ENCODE results near the gene AOAH.
"Not testable (repeated sequence)": the region's sequence is repeated elsewhere in the genome, so short reads cannot be mapped to it uniquely, and the experiment has no call there.

AOAH gene

DNA sequence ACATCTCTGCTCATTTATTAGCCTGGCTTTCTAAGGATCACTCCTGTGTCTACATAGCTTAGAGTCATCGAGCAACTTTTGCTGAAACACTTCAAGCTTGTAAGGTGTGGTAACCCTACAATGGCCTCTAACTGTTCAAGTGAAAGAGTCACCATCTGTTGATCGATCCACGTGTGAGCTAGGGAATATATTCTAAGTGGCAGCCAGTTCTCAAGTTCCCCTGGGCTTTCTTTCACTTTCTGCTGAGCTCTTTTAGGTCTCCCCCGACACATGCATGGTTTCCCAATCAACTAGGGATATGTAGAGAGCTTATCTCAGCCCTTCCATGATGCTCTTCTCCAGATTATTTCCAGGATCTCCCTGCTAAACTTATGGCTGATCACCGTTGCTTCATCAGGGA, 15.5 kb downstream of the AOAH start:
- ChIA-PET POLR2A (no interaction called here), CTCF (interaction anchor here (1.2 kb wide), 1 partner anchor 18 kb away, joined by 3 read pairs; no protein-coding TSS in a partner anchor)
- no peak for TF ChIP-seq CTCF (IDR thresholded peaks at IDR 0.05; ENCODE audit: control extremely low read depth, extremely low read depth, low read depth, missing control alignments)
- DNase-seq (ENCODE audit: extremely low spot score), result no peak

DNA sequence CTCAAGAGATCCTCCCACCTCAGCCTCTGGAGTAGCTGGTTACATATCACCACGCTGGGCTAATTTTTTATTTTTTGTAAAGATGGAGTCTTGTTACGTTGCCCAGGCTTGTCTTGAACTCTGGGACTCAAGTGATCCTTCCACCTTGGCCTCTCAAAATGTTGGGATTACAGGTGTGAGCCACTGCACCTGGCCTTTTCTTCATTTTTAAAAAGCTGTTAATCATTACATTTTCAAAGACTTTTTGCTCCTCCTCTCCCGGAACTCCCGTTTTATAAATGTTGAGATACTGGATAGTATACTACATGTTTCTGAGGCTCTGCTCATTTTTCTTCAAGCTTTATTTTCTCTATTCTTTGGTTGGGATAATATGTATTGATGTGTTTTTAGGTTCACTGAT, 16.4 kb downstream of the AOAH start:
- ChIA-PET CTCF (no interaction called here), POLR2A (no interaction called here)
- no peak for DNase-seq (ENCODE audit: extremely low spot score)
- no peak for TF ChIP-seq CTCF (IDR thresholded peaks at IDR 0.05; ENCODE audit: control extremely low read depth, extremely low read depth, low read depth, missing control alignments)

- no peak for TF ChIP-seq CTCF (IDR thresholded peaks at IDR 0.05; ENCODE audit: control extremely low read depth, extremely low read depth, low read depth, missing control alignments)
- no peak for DNase-seq (ENCODE audit: extremely low spot score)
- ChIA-PET CTCF (interaction anchor here (1.4 kb wide), 1 partner anchor 29 kb away, joined by 3 read pairs; no protein-coding TSS in a partner anchor), POLR2A (no interaction called here)
These were observed 16.8 kb downstream of the AOAH start for GRCh38 chr7:36707465-36707864.

DNA sequence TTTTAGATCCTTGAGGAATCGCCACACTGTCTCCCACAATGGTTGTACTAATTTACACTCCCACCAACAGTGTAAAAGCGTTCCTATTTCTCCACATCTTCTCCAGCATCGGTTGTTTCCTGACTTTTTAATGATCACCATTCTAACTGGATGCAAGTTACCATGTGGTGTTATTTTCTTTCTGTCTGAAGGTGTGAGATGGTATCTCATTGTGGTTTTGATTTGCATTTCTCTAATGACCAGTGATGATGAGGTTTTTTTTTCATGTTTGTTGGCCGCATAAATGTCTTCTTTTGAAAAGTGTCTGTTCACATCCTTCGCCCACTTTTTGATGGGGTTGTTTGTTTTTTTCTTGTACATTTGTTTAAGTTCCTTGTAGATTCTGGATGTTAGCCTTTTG, 20.4 kb downstream of the AOAH start:
- POLR2A ChIA-PET; CTCF ChIA-PET; DNase-seq (ENCODE audit: extremely low spot score): not testable (repeated sequence)

GRCh38 chr7:36692456-36692855, 31.8 kb downstream of the AOAH start:
- POLR2A ChIA-PET, result no interaction called here
- CTCF ChIA-PET, result interaction anchor here (0.8 to 2.6 kb wide), 2 partner anchors 14 to 21 kb away, joined by 3 to 7 read pairs; no protein-coding TSS in a partner anchor
- no peak for TF ChIP-seq CTCF (IDR thresholded peaks at IDR 0.05; ENCODE audit: control extremely low read depth, extremely low read depth, low read depth, missing control alignments)
- peak; percentile 28 for DNase-seq (ENCODE audit: extremely low spot score)

DNA sequence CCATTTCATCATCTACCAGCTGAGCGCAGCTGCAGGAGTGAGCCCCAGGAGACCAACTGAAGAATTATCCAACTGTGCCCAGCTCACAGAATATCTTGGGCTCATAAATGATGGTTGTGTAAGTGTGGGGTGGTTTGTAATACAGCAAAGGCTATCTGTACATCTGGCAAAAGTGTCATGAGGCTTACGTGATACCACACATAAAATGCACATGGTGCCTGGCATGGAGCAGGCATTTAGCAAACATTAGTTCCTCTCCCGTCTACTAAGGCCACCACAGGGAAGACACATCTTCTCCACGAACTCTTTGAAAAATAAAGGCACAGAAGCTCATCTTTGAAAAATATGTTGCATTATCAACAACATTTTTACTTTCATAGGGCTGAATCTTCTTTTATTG, 32.3 kb downstream of the AOAH start:
- CTCF ChIA-PET, result interaction anchor here (0.9 to 2.6 kb wide), 3 partner anchors 10 to 31 kb away, joined by 3 to 7 read pairs (median 3); no protein-coding TSS in a partner anchor

More for the DNA sequence above, 32.3 kb downstream of the AOAH start:
- TF ChIP-seq CTCF (IDR thresholded peaks at IDR 0.05; ENCODE audit: control extremely low read depth, extremely low read depth, low read depth, missing control alignments), result no peak
- POLR2A ChIA-PET, result no interaction called here
- DNase-seq (ENCODE audit: extremely low spot score), result no peak
